Hematopoietic multipotent progenitor cell treated with erythropoietin and hydrocortisone succinate and interleukin-3 and kit ligand, for 6 days (in vitro differentiated cells): ENCODE results near the gene KAZN.
"Not testable (repeated sequence)": the region's sequence is repeated elsewhere in the genome, so short reads cannot be mapped to it uniquely, and the experiment has no call there.

Experiments used
- DNase-seq: peaks from one replicate; pipeline ENCODE4 v3.0.0-alpha.2; 2015

Gene KAZN

DNA sequence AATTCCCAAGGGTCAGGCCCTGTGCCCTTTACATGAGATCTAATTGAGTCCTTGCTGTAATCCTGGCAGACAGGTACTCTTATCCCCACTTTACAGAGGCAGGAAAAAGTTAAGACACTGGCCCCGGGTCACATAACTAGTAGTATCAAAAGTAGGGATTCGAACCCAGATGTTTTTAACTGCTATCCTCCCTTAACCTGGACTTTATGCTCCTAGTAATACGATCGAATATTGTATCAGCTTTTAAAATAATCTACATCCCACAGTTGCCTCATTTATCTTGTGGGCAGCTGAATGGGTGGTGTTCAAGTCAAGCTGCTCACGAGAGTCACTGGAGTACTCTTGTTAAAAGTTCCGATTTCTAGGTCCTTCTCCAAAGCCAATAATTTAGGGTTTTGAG, 529.6 kb downstream of the KAZN start:
- no peak for DNase-seq

- peak; percentile 82 for DNase-seq
Measured at GRCh38 chr1:15128520-15129313, 530.2 kb downstream of the KAZN start.

DNA sequence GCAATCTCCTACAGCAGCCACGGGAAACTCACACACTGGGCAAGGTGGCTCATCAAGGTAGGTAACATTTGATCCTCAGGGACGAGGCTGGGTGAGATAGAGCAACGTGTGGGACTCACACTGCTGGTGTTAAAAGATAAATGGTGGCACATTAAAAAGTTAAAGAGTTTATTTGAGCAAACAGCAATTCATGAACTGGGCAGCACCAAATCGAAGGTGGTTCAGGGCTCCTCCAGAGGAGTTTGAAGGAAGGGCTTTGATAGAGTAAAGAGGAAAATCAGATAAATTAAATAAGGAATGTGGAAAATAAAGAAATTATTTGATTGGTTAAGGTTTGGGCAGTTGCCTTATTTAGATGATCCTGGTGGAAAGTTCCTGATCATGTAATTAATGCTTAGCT, 531.5 kb downstream of the KAZN start:
- no peak for DNase-seq

DNA sequence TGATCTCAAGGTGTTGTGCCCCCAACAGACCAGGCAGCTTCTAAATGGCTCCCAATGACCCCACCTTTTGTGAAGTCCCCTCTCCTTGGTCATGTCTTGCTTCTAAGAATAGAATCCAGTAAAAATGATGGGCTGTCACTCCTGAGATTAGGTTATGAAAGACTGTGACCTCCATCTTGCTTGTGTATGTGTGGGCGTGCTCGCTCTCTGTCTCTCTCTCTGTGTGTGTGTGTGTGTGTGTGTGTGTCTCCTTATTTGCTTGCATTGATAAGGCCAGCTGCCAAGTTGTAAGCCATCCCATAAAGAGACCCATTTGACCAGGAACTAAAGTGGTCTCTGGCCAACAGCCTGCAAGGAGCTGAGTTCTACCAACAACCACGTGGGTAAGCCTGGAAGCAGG, 532.1 kb downstream of the KAZN start:
- no peak for DNase-seq

GRCh38 chr1:15132965-15133364, 534.5 kb downstream of the KAZN start:
- no peak for DNase-seq

GRCh38 chr1:15134285-15134684, 535.8 kb downstream of the KAZN start:
- no peak for DNase-seq

GRCh38 chr1:15135604-15136003, 537.1 kb downstream of the KAZN start:
- DNase-seq, result not testable (repeated sequence)

GRCh38 chr1:15137809-15138208, 539.3 kb downstream of the KAZN start:
- DNase-seq, result no peak

DNA sequence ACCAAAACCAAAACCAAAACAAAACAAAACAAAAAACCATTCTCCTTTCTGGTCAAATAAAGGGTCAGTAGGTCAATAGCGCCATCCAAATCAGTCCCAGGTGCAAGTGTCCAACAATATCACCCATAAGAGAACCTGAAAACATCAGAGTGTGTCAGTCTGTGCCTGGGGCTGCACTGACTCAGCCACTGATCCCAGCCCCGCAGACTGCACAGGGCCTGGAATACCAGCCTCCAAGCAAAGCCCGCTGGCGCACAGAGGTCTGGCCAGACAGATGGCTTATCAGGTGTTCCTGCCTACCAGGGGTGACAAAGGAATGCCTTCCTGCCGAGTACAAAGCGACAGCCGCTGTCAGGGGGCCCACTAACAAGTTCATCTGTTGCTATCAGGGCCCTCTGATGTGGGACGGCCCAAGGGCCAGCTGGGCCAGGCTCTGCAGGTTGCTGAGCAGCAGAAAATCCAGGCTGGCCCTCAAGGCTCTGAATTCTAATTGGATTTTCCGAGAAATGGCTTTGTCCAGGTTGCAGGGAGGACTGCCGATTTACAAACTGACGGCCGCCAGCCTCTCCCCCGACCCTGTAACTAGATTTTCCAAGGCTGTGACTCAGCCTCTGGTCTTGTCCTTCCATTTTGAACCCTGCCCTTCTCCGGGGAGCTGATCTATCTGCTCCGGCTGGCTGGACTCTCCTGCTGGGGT, 541.3 kb downstream of the KAZN start:
- no peak for DNase-seq

- peak; percentile 55 for DNase-seq
Measured at GRCh38 chr1:15141935-15142539, 543.6 kb downstream of the KAZN start.

DNA sequence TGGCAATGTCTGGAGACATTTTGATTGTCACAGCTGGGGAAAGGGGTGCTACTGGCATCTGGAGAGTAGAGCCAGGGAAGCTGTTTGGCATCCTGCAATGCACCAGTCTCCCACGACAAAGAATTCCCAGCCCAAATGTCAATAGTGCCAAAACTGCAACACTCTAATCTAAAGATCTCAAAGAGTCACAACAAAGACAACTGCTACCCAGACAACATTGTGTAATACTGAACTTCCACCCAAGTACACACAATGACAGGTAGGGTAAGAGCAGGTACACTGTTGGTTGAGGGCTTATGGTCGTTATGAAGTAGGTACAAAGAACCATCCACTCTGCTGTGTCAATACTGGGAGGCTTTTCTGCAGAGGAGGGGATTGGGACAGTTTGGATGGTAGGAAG, 546.8 kb downstream of the KAZN start:
- DNase-seq, result no peak

- DNase-seq, result no peak
Measured at GRCh38 chr1:15146142-15146680, 547.7 kb downstream of the KAZN start.

DNA sequence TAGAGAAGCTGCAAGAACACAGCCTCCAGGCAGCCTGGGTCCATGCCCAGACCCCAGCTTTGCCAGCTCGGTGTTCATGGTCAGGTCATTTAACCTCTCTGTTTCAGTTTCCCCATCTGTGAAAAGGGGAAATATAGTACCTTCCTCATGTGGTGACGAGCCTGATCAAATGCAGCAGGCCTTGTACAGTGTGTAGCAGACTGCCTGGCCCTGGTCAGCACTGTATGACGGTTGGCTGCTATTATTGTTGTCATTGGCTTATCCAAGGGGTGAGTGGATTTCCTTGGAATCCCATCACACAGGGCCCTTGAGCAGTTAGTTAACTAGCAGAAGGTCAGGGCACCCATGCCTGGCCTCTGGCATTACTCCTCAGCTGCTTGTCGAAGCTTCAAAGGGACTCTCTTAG, 548.5 kb downstream of the KAZN start:
- no peak for DNase-seq

- DNase-seq, result no peak
Measured at GRCh38 chr1:15148004-15148403, 549.5 kb downstream of the KAZN start.

DNA sequence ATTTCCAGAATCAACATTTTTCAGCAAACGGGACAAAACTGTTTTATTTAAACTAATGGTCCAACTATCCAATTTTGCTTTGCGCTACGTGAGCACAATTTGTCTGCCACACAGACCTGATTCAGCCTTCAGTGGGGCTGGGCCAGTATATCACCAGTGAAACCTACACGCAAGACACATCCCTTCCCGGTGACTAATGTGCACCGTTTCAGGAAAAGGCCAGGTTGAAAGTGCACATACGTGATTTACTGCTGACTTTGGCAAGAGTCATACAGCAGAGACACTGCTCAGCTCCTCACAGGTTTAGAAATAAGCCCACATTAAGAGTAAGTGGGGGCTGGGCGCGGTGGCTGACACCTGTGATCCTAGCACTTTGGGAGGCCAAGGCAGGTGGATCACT, 550.0 kb downstream of the KAZN start:
- no peak for DNase-seq

GRCh38 chr1:15148941-15149340, 550.5 kb downstream of the KAZN start:
- no peak for DNase-seq

GRCh38 chr1:15150376-15150775, 551.9 kb downstream of the KAZN start:
- no peak for DNase-seq

GRCh38 chr1:15151377-15151806, 552.9 kb downstream of the KAZN start:
- no peak for DNase-seq

- no peak for DNase-seq
Measured at GRCh38 chr1:15151871-15152270, 553.4 kb downstream of the KAZN start.

DNA sequence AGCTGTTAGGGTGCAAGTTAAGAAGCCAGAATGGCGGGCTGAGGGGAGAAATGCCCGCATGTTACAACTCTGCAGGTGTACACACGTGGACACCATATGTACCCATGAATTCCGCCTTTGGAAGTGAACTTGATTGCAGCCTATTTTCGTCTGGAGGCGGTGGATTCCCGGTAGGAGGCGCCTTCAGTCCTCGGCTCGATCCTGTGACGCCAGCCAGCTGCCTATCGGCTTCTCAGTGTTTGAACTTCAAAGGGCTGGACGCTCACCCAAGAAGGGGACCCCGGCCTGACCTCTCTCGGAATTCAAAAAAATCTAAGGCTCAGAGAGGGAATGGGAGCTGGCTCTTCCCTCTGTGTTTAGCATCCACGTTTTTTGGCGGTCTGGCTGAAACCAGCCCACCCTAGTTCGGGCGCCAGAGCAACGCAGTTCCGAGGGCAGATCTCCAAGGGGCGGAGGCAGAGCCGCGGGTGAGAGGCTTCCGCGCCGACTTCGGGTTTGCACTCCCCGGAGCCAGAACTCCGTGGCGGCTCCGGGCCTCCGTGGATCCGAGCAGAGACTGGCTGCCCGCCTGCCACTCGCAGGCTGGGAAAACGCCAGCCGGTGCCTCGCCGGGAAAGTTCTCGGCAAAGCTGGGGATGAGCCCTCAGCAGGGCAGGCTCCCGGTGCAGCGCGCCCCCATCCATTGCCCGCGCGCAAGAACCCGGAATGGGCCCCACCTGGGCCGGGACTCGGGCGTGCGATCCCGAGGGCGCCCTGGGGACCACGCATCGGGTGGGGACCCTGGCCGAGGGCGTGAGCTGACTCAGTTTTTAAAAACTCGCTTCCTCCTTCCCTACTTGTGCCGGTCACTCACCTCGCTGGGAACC, 554.1 kb downstream of the KAZN start:
- peak; percentile 74 for DNase-seq

- DNase-seq, result no peak
Measured at GRCh38 chr1:15153184-15153841, 554.8 kb downstream of the KAZN start, which contains the start of gene TMEM51. TSS of gene TMEM51 (plus strand) at chr1:15153747. CDS start at chr1:15215088, 61,341 bp downstream.
